Trophoblast cell (in vitro differentiated cells and primary cell): Measurements from ENCODE around the gene OGFOD3.

ENCODE experiments used
- DNase-seq, 2 donors: peaks; one replicate each; pipeline ENCODE4 v3.0.0-alpha.2; 2016
- H2AFZ ChIP-seq: 2 replicates; pipeline ENCODE4 v1.6.1; 2013; ENCODE audit warnings: low read length, moderate library complexity, mild to moderate bottlenecking; ENCODE audit not compliant: insufficient read depth, poor library complexity
- H2AK5ac ChIP-seq: 2 replicates; pipeline ENCODE4 v1.6.1; 2013; ENCODE audit warnings: mild to moderate bottlenecking, low read length
- H2BK120ac ChIP-seq: 2 replicates; pipeline ENCODE4 v1.6.1; 2013; ENCODE audit warnings: low read length, mild to moderate bottlenecking, moderate library complexity; ENCODE audit not compliant: insufficient read depth, poor library complexity
- H2BK12ac ChIP-seq: 2 replicates; pipeline ENCODE4 v1.6.1; 2013; ENCODE audit warnings: mild to moderate bottlenecking, low read length, moderate library complexity
- H2BK5ac ChIP-seq: 2 replicates; pipeline ENCODE4 v1.6.1; 2013; ENCODE audit warnings: low read length, low read depth, moderate library complexity, mild to moderate bottlenecking; ENCODE audit not compliant: poor library complexity
- H3K14ac ChIP-seq: 2 replicates; pipeline ENCODE4 v1.6.1; 2013; ENCODE audit warnings: mild to moderate bottlenecking, low read length
- H3K18ac ChIP-seq: 2 replicates; pipeline ENCODE4 v1.6.1; 2013; ENCODE audit warnings: mild to moderate bottlenecking, low read length
- H3K23ac ChIP-seq: 2 replicates; pipeline ENCODE4 v1.6.1; 2013; ENCODE audit warnings: low read length
- H3K27ac ChIP-seq: 2 replicates; pipeline ENCODE4 v1.5.1; 2013; ENCODE audit warnings: low read depth, mild to moderate bottlenecking, inconsistent platforms, low read length, moderate library complexity
- H3K27me3 ChIP-seq: 2 replicates; pipeline ENCODE4 v1.6.1; 2013; ENCODE audit warnings: inconsistent platforms, mild to moderate bottlenecking, low read length, moderate library complexity; ENCODE audit not compliant: insufficient read depth
- H3K36me3 ChIP-seq, 2 experiments: 1 replicate in 1 of 2; 2 replicates in 1 of 2; pipeline ENCODE4 v1.6.1; 2013; ENCODE audit warnings: low read length in 2 of 2, mild to moderate bottlenecking in 2 of 2, moderate library complexity in 1 of 2; ENCODE audit not compliant: insufficient read depth in 2 of 2, control insufficient read depth in 1 of 2
- H3K4ac ChIP-seq: 2 replicates; pipeline ENCODE4 v1.6.1; 2013; ENCODE audit warnings: low read depth, mild to moderate bottlenecking, low read length, moderate library complexity
- H3K4me1 ChIP-seq, 2 experiments: 1 replicate in 1 of 2; 2 replicates in 1 of 2; pipeline ENCODE4 v1.6.1; 2013; ENCODE audit warnings: low read length in 2 of 2, mild to moderate bottlenecking in 2 of 2, moderate library complexity in 1 of 2; ENCODE audit not compliant: insufficient read depth in 2 of 2, control insufficient read depth in 1 of 2
- H3K4me2 ChIP-seq: 2 replicates; pipeline ENCODE4 v1.6.1; 2013; ENCODE audit warnings: inconsistent platforms, mild to moderate bottlenecking, low read length, moderate library complexity
- H3K4me3 ChIP-seq: 2 replicates; pipeline ENCODE4 v1.5.1; 2013; ENCODE audit warnings: mild to moderate bottlenecking, low read depth, low read length, inconsistent platforms
- H3K79me1 ChIP-seq: one replicate; pipeline ENCODE4 v1.6.1; 2013; ENCODE audit warnings: low read length
- H3K79me2 ChIP-seq: 2 replicates; pipeline ENCODE4 v1.6.1; 2013; ENCODE audit warnings: low read length, mild to moderate bottlenecking; ENCODE audit not compliant: control insufficient read depth, insufficient read depth, poor library complexity
- H3K9ac ChIP-seq: 2 replicates; pipeline ENCODE4 v1.6.1; 2013; ENCODE audit warnings: mild to moderate bottlenecking, low read length
- H3K9me3 ChIP-seq: 2 replicates; pipeline ENCODE4 v1.6.1; 2013; ENCODE audit warnings: low read depth, mild to moderate bottlenecking, control low read depth, inconsistent platforms, low read length; ENCODE audit not compliant: insufficient read depth
- H4K12ac ChIP-seq: 2 replicates; pipeline ENCODE4 v1.6.1; 2013; ENCODE audit warnings: low read depth, mild to moderate bottlenecking, low read length, moderate library complexity
- H4K8ac ChIP-seq: 2 replicates; pipeline ENCODE4 v1.6.1; 2013; ENCODE audit warnings: low read depth, mild to moderate bottlenecking, low read length, moderate library complexity
- H4K91ac ChIP-seq: one replicate; pipeline ENCODE4 v1.6.1; 2013; ENCODE audit warnings: low read depth, mild to moderate bottlenecking, low read length, moderate library complexity
- WGBS: extraction: QIAGEN DNeasy Blood & Tissue Kit; methylation state at CpG from one replicate; pipeline ENCODE4 v1.1.7; 2013; ENCODE audit warnings: missing lambda C conversion rate; ENCODE audit not compliant: insufficient read length, insufficient coverage; ENCODE audit errors: extremely low coverage; 5-methylcytosine and 5-hydroxymethylcytosine counted together

Gene OGFOD3

DNA sequence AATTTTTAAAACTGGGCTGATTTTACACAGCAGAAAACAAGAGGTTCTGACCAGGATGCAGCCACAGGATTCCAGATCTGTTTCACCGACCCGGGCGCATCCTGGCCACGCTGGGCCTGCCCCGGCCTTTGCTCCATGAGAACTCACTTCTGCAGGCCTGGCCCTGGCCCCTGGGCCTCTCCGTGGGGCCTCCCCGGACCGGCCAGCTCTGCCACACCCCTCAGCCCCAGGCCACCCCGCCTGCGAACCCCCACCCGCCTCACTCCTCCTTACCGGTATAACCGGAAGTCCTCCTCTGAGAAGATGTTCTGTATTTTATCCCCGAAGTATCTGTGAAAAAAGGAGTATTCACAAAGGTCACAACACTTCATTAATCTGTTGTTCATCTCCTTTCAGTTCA lies 13.3 kb downstream of the OGFOD3 start:
- peaks cover 9 to 10% of the 10 kb centered on the region in 2 experiments for H3K36me3 ChIP-seq
- DNase-seq: no peak
- no peak overlapping the region for H3K23ac ChIP-seq
- H2BK12ac ChIP-seq: no peak overlapping the region
- WGBS: no CpG with 5 or more reads among the region's 14 CpGs
- no peak overlapping the region for H3K4ac ChIP-seq
- H4K91ac ChIP-seq: no peak overlapping the region
- H4K8ac ChIP-seq: no peak overlapping the region
- H3K4me3 ChIP-seq: no peak overlapping the region
- H3K4me2 ChIP-seq: no peak overlapping the region
- no peak overlapping the region for H4K12ac ChIP-seq
- H2BK120ac ChIP-seq: no peak overlapping the region
- H3K27ac ChIP-seq: no peak overlapping the region
- H3K9ac ChIP-seq: no peak overlapping the region
- no peak overlapping the region for H2AK5ac ChIP-seq
- no peak overlapping the region for H2BK5ac ChIP-seq
- H3K79me1 ChIP-seq: no peaks in the 10 kb centered on the region
- no peaks in the 10 kb centered on the region for H3K27me3 ChIP-seq
- H3K79me2 ChIP-seq: no peaks in the 10 kb centered on the region
- no peaks in the 10 kb centered on the region for H3K9me3 ChIP-seq
- H2AFZ ChIP-seq: no peak overlapping the region
- no peaks in the 10 kb centered on the region for H3K4me1 ChIP-seq
- no peak overlapping the region for H3K18ac ChIP-seq
- H3K14ac ChIP-seq: no peak overlapping the region

DNA sequence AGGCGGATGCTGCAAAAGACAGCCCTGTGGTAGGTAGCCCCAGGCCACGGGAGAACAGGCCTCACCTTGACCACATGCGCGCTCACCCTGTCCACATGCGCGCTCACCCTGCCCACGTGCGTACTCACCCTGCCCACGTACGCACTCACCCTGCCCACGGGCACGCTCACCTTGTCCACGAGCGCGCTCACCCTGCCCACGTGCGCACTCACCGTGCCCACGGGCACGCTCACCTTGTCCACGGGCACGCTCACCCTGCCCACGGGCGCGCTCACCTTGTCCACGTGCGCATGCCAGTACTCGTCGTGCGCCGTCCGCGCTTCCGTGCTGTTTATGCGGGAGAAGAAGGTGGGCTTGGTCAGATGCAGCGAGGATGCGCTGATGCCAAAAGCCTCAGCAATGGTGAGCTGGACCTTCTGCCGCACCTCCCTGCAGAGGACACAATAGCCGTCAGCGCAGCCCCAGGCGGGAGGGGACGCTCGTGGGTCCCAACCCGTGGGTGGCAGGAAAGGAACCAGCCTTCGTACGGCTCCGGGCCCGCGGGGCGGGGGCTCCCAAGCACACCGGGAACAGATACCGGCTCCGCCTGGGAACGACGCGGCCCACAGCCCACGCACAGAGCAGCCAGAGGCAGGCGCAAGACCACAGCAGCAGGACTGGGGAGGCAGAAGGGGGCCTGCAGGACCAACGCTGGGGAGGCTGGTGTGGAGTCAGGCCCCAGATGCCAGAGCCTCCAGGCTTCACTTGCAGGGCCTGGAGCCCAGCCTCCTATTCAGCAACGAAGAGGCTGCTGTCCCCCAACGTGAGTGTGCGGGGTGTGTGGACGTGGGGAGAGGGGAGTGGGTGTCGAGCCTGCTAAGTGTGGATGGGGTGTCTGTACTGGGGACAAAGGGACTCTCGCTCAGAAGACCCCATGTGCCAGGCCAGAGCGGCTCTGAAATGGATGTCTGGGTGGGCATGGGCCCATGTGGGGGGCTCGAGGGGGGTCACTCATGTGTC lies 14.4 kb downstream of the OGFOD3 start:
- DNase-seq: no peak
- no peak overlapping the region for H3K18ac ChIP-seq
- no peak overlapping the region for H3K4me2 ChIP-seq
- H3K4me1 ChIP-seq: no peaks in the 10 kb centered on the region
- H2BK5ac ChIP-seq: no peak overlapping the region
- no peak overlapping the region for H3K9ac ChIP-seq
- no CpG with 5 or more reads among the region's 67 CpGs for WGBS
- no peak overlapping the region for H4K12ac ChIP-seq
- no peak overlapping the region for H2BK120ac ChIP-seq
- H2BK12ac ChIP-seq: no peak overlapping the region
- peaks cover 9 to 10% of the 10 kb centered on the region in 2 experiments for H3K36me3 ChIP-seq
- H3K14ac ChIP-seq: no peak overlapping the region
- H3K79me2 ChIP-seq: no peaks in the 10 kb centered on the region
- H3K27ac ChIP-seq: no peak overlapping the region
- no peak overlapping the region for H3K4ac ChIP-seq
- peak overlapping the region; percentile 6 for H3K4me3 ChIP-seq
- H3K9me3 ChIP-seq: no peaks in the 10 kb centered on the region
- H3K79me1 ChIP-seq: no peaks in the 10 kb centered on the region
- H4K91ac ChIP-seq: no peak overlapping the region
- H3K27me3 ChIP-seq: no peaks in the 10 kb centered on the region
- H3K23ac ChIP-seq: no peak overlapping the region
- H2AFZ ChIP-seq: no peak overlapping the region
- no peak overlapping the region for H4K8ac ChIP-seq
- H2AK5ac ChIP-seq: no peak overlapping the region

DNA sequence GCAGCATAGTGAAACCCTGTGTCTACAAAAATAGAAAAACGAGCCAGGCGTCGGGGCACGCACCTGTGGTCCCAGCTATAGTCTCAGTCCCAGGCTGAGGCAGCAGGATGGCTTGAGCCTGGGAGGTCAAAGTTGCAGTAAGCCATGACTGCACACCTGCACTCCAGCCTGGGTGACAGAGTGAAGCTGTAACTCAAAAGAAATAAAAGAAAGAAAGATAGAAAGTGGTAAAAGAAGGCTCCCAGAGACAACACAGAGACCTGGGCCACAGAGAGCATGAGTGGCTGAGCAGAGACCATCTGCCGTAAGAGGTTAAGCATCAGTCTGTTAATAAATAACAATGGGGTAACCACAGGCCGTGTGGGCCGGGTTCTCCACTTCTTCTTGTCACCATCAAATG lies 15.5 kb downstream of the OGFOD3 start:
- Histone ChIP-seq H4K91ac (no peak overlapping the region), H3K36me3 (peaks cover 9 to 13% of the 10 kb centered on the region in 2 experiments), H3K27me3 (no peaks in the 10 kb centered on the region), H3K14ac (no peak overlapping the region), H3K4me3 (no peak overlapping the region), H3K79me2 (no peaks in the 10 kb centered on the region), H3K4ac (no peak overlapping the region), H3K79me1 (no peaks in the 10 kb centered on the region), H3K4me1 (peaks cover 0 to 1% of the 10 kb centered on the region in 2 experiments), H2BK12ac (no peak overlapping the region), H3K4me2 (no peak overlapping the region), H3K23ac (no peak overlapping the region), H3K27ac (no peak overlapping the region), H3K9ac (no peak overlapping the region), H2AFZ (no peak overlapping the region), H2BK5ac (no peak overlapping the region), H2AK5ac (no peak overlapping the region), H4K12ac (no peak overlapping the region), H4K8ac (no peak overlapping the region), H2BK120ac (no peak overlapping the region), H3K9me3 (no peaks in the 10 kb centered on the region), H3K18ac (no peak overlapping the region)
- no peak for DNase-seq
- WGBS: no CpG with 5 or more reads among the region's 7 CpGs

DNA sequence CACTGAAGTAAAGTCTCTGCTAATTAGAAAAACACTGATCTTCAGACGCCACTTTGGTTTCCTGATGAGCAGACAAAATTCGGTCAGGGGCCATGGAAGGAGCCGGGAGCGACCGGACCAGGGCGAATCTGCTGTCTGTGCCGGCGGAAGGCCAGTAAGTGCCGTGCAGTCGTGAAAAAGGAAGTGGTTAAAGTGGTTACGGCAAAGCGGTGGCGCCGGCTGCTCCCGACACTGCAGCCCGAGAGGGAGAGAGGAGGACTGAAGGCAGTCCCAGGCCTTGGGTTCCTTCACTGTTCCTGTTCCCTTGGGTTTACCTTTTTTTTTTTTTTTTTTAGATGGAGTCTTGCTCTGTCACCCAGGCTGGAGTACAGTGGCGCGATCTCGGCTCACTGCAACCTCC lies 17.6 kb downstream of the OGFOD3 start:
- no CpG with 5 or more reads among the region's 19 CpGs for WGBS
- H3K36me3 ChIP-seq: peaks cover 9 to 14% of the 10 kb centered on the region in 2 experiments
- H2AFZ ChIP-seq: no peak overlapping the region
- H4K8ac ChIP-seq: no peak overlapping the region
- DNase-seq: no peak
- H3K9ac ChIP-seq: no peak overlapping the region
- H3K4me3 ChIP-seq: no peak overlapping the region
- H4K12ac ChIP-seq: no peak overlapping the region
- no peak overlapping the region for H2BK5ac ChIP-seq
- no peak overlapping the region for H3K14ac ChIP-seq
- H3K27ac ChIP-seq: no peak overlapping the region
- H3K79me1 ChIP-seq: no peaks in the 10 kb centered on the region
- no peak overlapping the region for H4K91ac ChIP-seq
- no peak overlapping the region for H2AK5ac ChIP-seq
- H3K27me3 ChIP-seq: no peaks in the 10 kb centered on the region
- no peak overlapping the region for H3K4ac ChIP-seq
- H3K23ac ChIP-seq: no peak overlapping the region
- no peak overlapping the region for H3K18ac ChIP-seq
- no peaks in the 10 kb centered on the region for H3K79me2 ChIP-seq
- H2BK12ac ChIP-seq: no peak overlapping the region
- no peaks in the 10 kb centered on the region for H3K9me3 ChIP-seq
- H3K4me1 ChIP-seq: peaks cover 0 to 7% of the 10 kb centered on the region in 2 experiments
- no peak overlapping the region for H2BK120ac ChIP-seq
- H3K4me2 ChIP-seq: no peak overlapping the region
